ENCODE data around the gene ESPN. TPM values are rescaled to one million over a fixed set of nuclear protein-coding genes. Genes with fewer than 3 reads are reported as not detected.
A peak's percentile ranks its signal among the peaks of the same experiment; 100 is the strongest.

ESPN gene
- total RNA-seq, 1 experiment from 2014 or later = 53.1 TPM

DNA sequence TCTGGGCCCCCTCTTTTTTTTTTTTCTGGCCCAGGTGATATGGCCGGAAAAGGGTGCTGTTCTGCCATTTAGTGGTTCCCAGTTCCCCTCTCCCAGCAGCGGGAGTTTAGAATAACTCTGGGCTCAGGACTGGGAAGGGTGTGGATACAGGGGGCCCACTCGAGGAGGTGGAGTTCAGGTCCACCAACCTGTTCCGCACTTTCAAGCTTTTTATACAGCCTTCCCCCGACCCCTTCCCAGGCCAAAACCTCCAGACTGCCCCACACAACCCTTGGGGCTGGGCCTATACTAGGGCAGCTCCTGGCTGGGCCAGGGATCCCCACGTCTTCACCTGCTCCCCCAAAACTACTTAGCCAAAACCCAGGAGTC, 66.5 kb downstream of the ESPN start:
- Histone ChIP-seq H4K91ac (ENCODE audit: insufficient read length, low read depth, low read length) (no peak overlapping the region), H3K23ac (ENCODE audit: insufficient read length, low read depth, low read length) (no peak overlapping the region), H3K27ac (ENCODE audit: insufficient read length, low read depth, low read length) (no peak overlapping the region), H2AFZ (ENCODE audit: low read length) (no peak overlapping the region), H2AK5ac (ENCODE audit: insufficient read length, low read length) (no peak overlapping the region), H3K79me1 (ENCODE audit: insufficient read depth, low read depth, low read length, poor library complexity, severe bottlenecking) (no peaks in the 10 kb centered on the region), H2BK12ac (ENCODE audit: insufficient read length, low read depth, low read length) (no peak overlapping the region), H3T11ph (ENCODE audit: low read length) (no peak overlapping the region), H3K56ac (ENCODE audit: insufficient read length, low read depth, low read length) (no peak overlapping the region), H2BK120ac (ENCODE audit: low read depth, low read length, poor library complexity, severe bottlenecking) (no peak overlapping the region), H3K9ac (ENCODE audit: extremely low read depth, insufficient read length, low read length) (no peak overlapping the region), H3K4ac (ENCODE audit: low read depth, low read length) (no peak overlapping the region), H3K79me2 (ENCODE audit: insufficient read depth, low read length) (no peaks in the 10 kb centered on the region), H3K4me1 (ENCODE audit: insufficient read depth, low read length) (peaks cover 4% of the 10 kb centered on the region; the same call in 1 of the 2 replicates), H2BK15ac (ENCODE audit: low read depth, low read length) (no peak overlapping the region), H2BK5ac (ENCODE audit: insufficient read length, low read length) (no peak overlapping the region), H3K14ac (ENCODE audit: insufficient read depth, low read length) (no peak overlapping the region), H4K5ac (ENCODE audit: insufficient read length, low read depth, low read length) (no peak overlapping the region), H3K4me2 (ENCODE audit: insufficient read depth, insufficient read length, low read length) (peak overlapping the region; percentile 60), H3K18ac (ENCODE audit: insufficient read length, low read depth, low read length) (no peak overlapping the region), H4K20me1 (ENCODE audit: control insufficient read depth, insufficient read depth, insufficient read length) (no peaks in the 10 kb centered on the region), H4K8ac (replicated peaks; ENCODE audit: insufficient read length, low read depth, low read length) (no peak overlapping the region), H3K23me2 (ENCODE audit: insufficient read length, low read depth, low read length, poor library complexity, severe bottlenecking) (peaks cover 16% of the 10 kb centered on the region), H3K27me3 (ENCODE audit: insufficient read depth, low read length) (no peaks in the 10 kb centered on the region), H2BK20ac (ENCODE audit: low read depth, low read length, poor library complexity, severe bottlenecking) (no peak overlapping the region), H3K9me3 (ENCODE audit: control insufficient read depth, low read depth, low read length) (no peaks in the 10 kb centered on the region)
- Mint-ChIP-seq H3K36me3 (ENCODE audit: insufficient read depth in 1 of 3, low read depth in 3 of 3) (peaks cover 0 to 4% (median 0%) of the 10 kb centered on the region in 3 experiments; a peak in 1 of 7 replicates), H3K9me3 (no peaks in the 10 kb centered on the region), H3K27ac (peak overlapping the region in 2 of 3 experiments; percentile 1 to 95; a peak in 3 of 7 replicates), H3K4me3 (peak overlapping the region; percentile 76 to 83), H3K4me1 (peaks cover 24 to 27% of the 10 kb centered on the region in 2 experiments), H3K27me3 (ENCODE audit: low read depth) (peaks cover 6% of the 10 kb centered on the region)
- no CpG with 5 or more reads among the region's 6 CpGs for WGBS (ENCODE audit: extremely low coverage, insufficient read length, low lambda C conversion rate)
- no peak for DNase-seq
- TF ChIP-seq, protein P1, sequence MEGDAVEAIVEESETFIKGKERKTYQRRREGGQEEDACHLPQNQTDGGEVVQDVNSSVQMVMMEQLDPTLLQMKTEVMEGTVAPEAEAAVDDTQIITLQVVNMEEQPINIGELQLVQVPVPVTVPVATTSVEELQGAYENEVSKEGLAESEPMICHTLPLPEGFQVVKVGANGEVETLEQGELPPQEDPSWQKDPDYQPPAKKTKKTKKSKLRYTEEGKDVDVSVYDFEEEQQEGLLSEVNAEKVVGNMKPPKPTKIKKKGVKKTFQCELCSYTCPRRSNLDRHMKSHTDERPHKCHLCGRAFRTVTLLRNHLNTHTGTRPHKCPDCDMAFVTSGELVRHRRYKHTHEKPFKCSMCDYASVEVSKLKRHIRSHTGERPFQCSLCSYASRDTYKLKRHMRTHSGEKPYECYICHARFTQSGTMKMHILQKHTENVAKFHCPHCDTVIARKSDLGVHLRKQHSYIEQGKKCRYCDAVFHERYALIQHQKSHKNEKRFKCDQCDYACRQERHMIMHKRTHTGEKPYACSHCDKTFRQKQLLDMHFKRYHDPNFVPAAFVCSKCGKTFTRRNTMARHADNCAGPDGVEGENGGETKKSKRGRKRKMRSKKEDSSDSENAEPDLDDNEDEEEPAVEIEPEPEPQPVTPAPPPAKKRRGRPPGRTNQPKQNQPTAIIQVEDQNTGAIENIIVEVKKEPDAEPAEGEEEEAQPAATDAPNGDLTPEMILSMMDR (conservative IDR thresholded peaks at IDR 0.05) = no peak
